ENCODE data around the gene HUS1.
"Not testable (repeated sequence)": the region's sequence is repeated elsewhere in the genome, so short reads cannot be mapped to it uniquely, and the experiment has no call there.

Gene HUS1

GRCh38 chr7:47945261-47946015 is 34.0 kb downstream of the HUS1 start:
- DNase-seq, result peak in 39 of 51 donors; percentile 7 to 83 (median 45)

GRCh38 chr7:47944536-47945260 is 34.7 kb downstream of the HUS1 start:
- no peak for DNase-seq

GRCh38 chr7:47943676-47944474 is 35.5 kb downstream of the HUS1 start:
- no peak for DNase-seq

- not testable (repeated sequence) for DNase-seq
These were observed 36.8 kb downstream of the HUS1 start for GRCh38 chr7:47942651-47943050.

- DNase-seq, result no peak
These were observed 37.3 kb downstream of the HUS1 start for GRCh38 chr7:47942132-47942531.

GRCh38 chr7:47941136-47941844 is 38.1 kb downstream of the HUS1 start:
- no peak for DNase-seq

- no peak for DNase-seq
These were observed 39.1 kb downstream of the HUS1 start for GRCh38 chr7:47940088-47941013.

GRCh38 chr7:47939425-47940036 is 39.9 kb downstream of the HUS1 start:
- DNase-seq, result no peak

GRCh38 chr7:47938574-47939165 is 40.7 kb downstream of the HUS1 start:
- DNase-seq, result no peak

- no peak for DNase-seq
These were observed 41.5 kb downstream of the HUS1 start for GRCh38 chr7:47937711-47938573.

GRCh38 chr7:47937065-47937687 is 42.2 kb downstream of the HUS1 start:
- DNase-seq, result no peak

GRCh38 chr7:47936323-47936722 is 43.1 kb downstream of the HUS1 start:
- no peak for DNase-seq

GRCh38 chr7:47935336-47935735 is 44.1 kb downstream of the HUS1 start:
- no peak for DNase-seq

- DNase-seq, result no peak
These were observed 44.6 kb downstream of the HUS1 start for GRCh38 chr7:47934831-47935230.

GRCh38 chr7:47933215-47933614 is 46.2 kb downstream of the HUS1 start:
- no peak for DNase-seq

GRCh38 chr7:47932466-47933037 is 46.9 kb downstream of the HUS1 start:
- DNase-seq, result no peak

GRCh38 chr7:47932016-47932415 is 47.4 kb downstream of the HUS1 start:
- DNase-seq, result no peak

Data from hypothalamus (tissue), 51 donors.